HG03108 (cell line): Measurements from ENCODE around the gene POU4F3.
"Not testable (repeated sequence)": the region's sequence is repeated elsewhere in the genome, so short reads cannot be mapped to it uniquely, and the experiment has no call there.

Source experiments
- ATAC-seq: cut with Tn5 transposase; IDR thresholded peaks from one replicate; pipeline ENCODE4 v1.9.1; 2021; ENCODE audit warnings: moderate library complexity; ENCODE audit not compliant: unreplicated experiment

POU4F3 gene

GRCh38 chr5:146338774-146339714, at the start of gene POU4F3:
Gene POU4F3 (plus strand): TSS chr5:146338839. CDS start chr5:146339113, 274 bp downstream.
- ATAC-seq: no peak

- ATAC-seq: no peak
Observed at GRCh38 chr5:146290318-146290717, 48.3 kb upstream of the POU4F3 start.

GRCh38 chr5:146291421-146292074, 47.1 kb upstream of the POU4F3 start:
- ATAC-seq: peak; percentile 66

- no peak for ATAC-seq
Observed at GRCh38 chr5:146296245-146296644, 42.4 kb upstream of the POU4F3 start.

GRCh38 chr5:146298920-146299319, 39.7 kb upstream of the POU4F3 start:
- ATAC-seq: not testable (repeated sequence)

- ATAC-seq: no peak
Observed at GRCh38 chr5:146301626-146302025, 37.0 kb upstream of the POU4F3 start.

- ATAC-seq: no peak
Observed at GRCh38 chr5:146302406-146302805, 36.2 kb upstream of the POU4F3 start.

- ATAC-seq: no peak
Observed at GRCh38 chr5:146306838-146307237, 31.8 kb upstream of the POU4F3 start.

GRCh38 chr5:146307796-146308195, 30.8 kb upstream of the POU4F3 start:
- no peak for ATAC-seq

- ATAC-seq: no peak
Observed at GRCh38 chr5:146310540-146310939, 28.1 kb upstream of the POU4F3 start.

GRCh38 chr5:146311278-146311677, 27.4 kb upstream of the POU4F3 start:
- ATAC-seq: no peak

GRCh38 chr5:146313027-146313426, 25.6 kb upstream of the POU4F3 start:
- no peak for ATAC-seq

- no peak for ATAC-seq
Observed at GRCh38 chr5:146321571-146321970, 17.1 kb upstream of the POU4F3 start.

- no peak for ATAC-seq
Observed at GRCh38 chr5:146327257-146327870, 11.3 kb upstream of the POU4F3 start.

GRCh38 chr5:146327989-146328388, 10.7 kb upstream of the POU4F3 start:
- no peak for ATAC-seq

- ATAC-seq: no peak
Observed at GRCh38 chr5:146329697-146330096, 8.9 kb upstream of the POU4F3 start.

- no peak for ATAC-seq
Observed at GRCh38 chr5:146331423-146331822, 7.2 kb upstream of the POU4F3 start.

- ATAC-seq: no peak
Observed at GRCh38 chr5:146334074-146334533, 4.5 kb upstream of the POU4F3 start.

- ATAC-seq: no peak
Observed at GRCh38 chr5:146336197-146336596, 2.4 kb upstream of the POU4F3 start.

GRCh38 chr5:146337264-146337904, 1.3 kb upstream of the POU4F3 start:
- ATAC-seq: no peak

- ATAC-seq: no peak
Observed at GRCh38 chr5:146337928-146338327, 711 bp upstream of the POU4F3 start.
